DOHH2 (cell line): ENCODE data around the gene PCCB.

Experiments used
- H3F3A ChIP-seq: fragments of 200-600 bp; sonication (generic), shearing (Covaris generic); 2 replicates; pipeline ENCODE4 v1.6.0; 2016; ENCODE audit warnings: antibody characterized with exemption, mild to moderate bottlenecking; ENCODE audit not compliant: control insufficient read depth, insufficient read depth
- H3K27ac ChIP-seq: fragments of 200-600 bp; sonication (generic); 2 replicates; pipeline ENCODE4 v1.5.1; 2014; ENCODE audit warnings: low read depth, mild to moderate bottlenecking, low read length, moderate library complexity
- H3K27me3 ChIP-seq: fragments of 200-600 bp; sonication (generic); 2 replicates; pipeline ENCODE4 v1.6.1; 2014; ENCODE audit warnings: mild to moderate bottlenecking, low read length, mixed read lengths; ENCODE audit not compliant: control insufficient read depth
- H3K36me3 ChIP-seq: fragments of 200-600 bp; sonication (generic); 2 replicates; pipeline ENCODE4 v1.6.1; 2014; ENCODE audit warnings: mild to moderate bottlenecking, low read length, moderate library complexity, mixed read lengths; ENCODE audit not compliant: control insufficient read depth
- H3K4me1 ChIP-seq: fragments of 200-600 bp; sonication (generic); 2 replicates; pipeline ENCODE4 v1.6.1; 2014; ENCODE audit warnings: mild to moderate bottlenecking, low read length, mixed read lengths; ENCODE audit not compliant: control insufficient read depth
- H3K4me2 ChIP-seq: fragments of 200-600 bp; sonication (generic); 2 replicates; pipeline ENCODE4 v1.6.0; 2014; ENCODE audit warnings: mild to moderate bottlenecking, low read length, moderate library complexity
- H3K4me3 ChIP-seq: fragments of 200-600 bp; sonication (generic); 2 replicates; pipeline ENCODE4 v1.5.1; 2014; ENCODE audit warnings: mild to moderate bottlenecking, low read length, mixed read lengths
- H3K79me2 ChIP-seq: fragments of 200-600 bp; sonication (generic); 2 replicates; pipeline ENCODE4 v1.6.1; 2014; ENCODE audit warnings: mild to moderate bottlenecking, low read length, mixed read lengths; ENCODE audit not compliant: control insufficient read depth
- H3K9me2 ChIP-seq: fragments of 200-600 bp; sonication (generic); replicated peaks from 2 replicates; pipeline ENCODE4 v1.6.1; 2014; ENCODE audit warnings: mild to moderate bottlenecking, low read length, mixed read lengths; ENCODE audit not compliant: control insufficient read depth
- H3K9me3 ChIP-seq: fragments of 200-600 bp; sonication (generic); 2 replicates; pipeline ENCODE4 v1.6.1; 2014; ENCODE audit warnings: antibody characterized with exemption, low read length, mixed read lengths; ENCODE audit not compliant: control insufficient read depth, insufficient read depth
- H4K20me1 ChIP-seq: fragments of 200-600 bp; sonication (generic); 2 replicates; pipeline ENCODE4 v1.6.0; 2014; ENCODE audit warnings: low read depth, mild to moderate bottlenecking, antibody characterized with exemption, low read length, moderate library complexity; ENCODE audit not compliant: control insufficient read depth, insufficient read depth
- EZH2phosphoT487 ChIP-seq: fragments of 200-600 bp; sonication (generic); IDR thresholded peaks from 2 replicates; pipeline ENCODE4 v1.6.1; 2017; ENCODE audit warnings: borderline replicate concordance, mild to moderate bottlenecking, antibody characterized with exemption, low read length, moderate library complexity, mixed read lengths
- TF ChIP-seq, protein P1 (sequence below): fragments of 200-600 bp; sonication (generic); IDR thresholded peaks from one replicate; pipeline ENCODE4 v1.5.1; 2014; ENCODE audit warnings: antibody characterized with exemption, mild to moderate bottlenecking, low read depth, low read length; ENCODE audit not compliant: poor library complexity, severe bottlenecking

Gene PCCB

DNA sequence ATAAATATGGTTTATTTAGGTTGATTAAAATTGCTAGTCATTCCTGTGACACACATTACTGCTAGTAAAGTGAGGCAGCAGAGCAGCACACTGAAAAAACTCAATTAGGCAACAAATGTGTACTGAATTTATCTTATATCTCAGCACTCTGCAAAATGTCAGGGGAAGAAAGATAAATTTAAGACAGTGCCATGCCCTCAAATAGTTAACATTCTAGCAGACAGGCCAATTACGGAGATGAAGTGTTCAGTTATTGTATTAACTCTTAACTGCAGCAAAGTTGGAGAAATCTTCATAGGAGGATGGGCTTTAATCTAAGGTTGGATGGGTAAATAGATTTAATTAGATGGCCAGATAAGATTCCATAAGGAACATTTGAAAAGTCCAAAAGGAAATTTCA is 127.9 kb downstream of the PCCB start:
- no peak overlapping the region for H3K4me3 ChIP-seq
- no peaks in the 10 kb centered on the region for H3K9me3 ChIP-seq
- no peak overlapping the region for H3K27ac ChIP-seq
- no peak for TF ChIP-seq EZH2phosphoT487
- TF ChIP-seq, protein P1, sequence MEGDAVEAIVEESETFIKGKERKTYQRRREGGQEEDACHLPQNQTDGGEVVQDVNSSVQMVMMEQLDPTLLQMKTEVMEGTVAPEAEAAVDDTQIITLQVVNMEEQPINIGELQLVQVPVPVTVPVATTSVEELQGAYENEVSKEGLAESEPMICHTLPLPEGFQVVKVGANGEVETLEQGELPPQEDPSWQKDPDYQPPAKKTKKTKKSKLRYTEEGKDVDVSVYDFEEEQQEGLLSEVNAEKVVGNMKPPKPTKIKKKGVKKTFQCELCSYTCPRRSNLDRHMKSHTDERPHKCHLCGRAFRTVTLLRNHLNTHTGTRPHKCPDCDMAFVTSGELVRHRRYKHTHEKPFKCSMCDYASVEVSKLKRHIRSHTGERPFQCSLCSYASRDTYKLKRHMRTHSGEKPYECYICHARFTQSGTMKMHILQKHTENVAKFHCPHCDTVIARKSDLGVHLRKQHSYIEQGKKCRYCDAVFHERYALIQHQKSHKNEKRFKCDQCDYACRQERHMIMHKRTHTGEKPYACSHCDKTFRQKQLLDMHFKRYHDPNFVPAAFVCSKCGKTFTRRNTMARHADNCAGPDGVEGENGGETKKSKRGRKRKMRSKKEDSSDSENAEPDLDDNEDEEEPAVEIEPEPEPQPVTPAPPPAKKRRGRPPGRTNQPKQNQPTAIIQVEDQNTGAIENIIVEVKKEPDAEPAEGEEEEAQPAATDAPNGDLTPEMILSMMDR: no peak
- H3K4me2 ChIP-seq: no peak overlapping the region
- H3K79me2 ChIP-seq: no peaks in the 10 kb centered on the region
- no peaks in the 10 kb centered on the region for H3K9me2 ChIP-seq
- H3K36me3 ChIP-seq: peaks cover 13% of the 10 kb centered on the region
- no peaks in the 10 kb centered on the region for H3K4me1 ChIP-seq
- no peaks in the 10 kb centered on the region for H4K20me1 ChIP-seq
- H3K27me3 ChIP-seq: no peaks in the 10 kb centered on the region
- H3F3A ChIP-seq: no peaks in the 10 kb centered on the region
